Mucosa of descending colon (tissue), 3 donors: ENCODE data around the gene CCDC51. TPM values are rescaled to one million over a fixed set of nuclear protein-coding genes. Genes with fewer than 3 reads are reported as not detected.

Experiments used
- ATAC-seq: fragments of 200-7000 bp; cut with Tn5 transposase; one replicate; pipeline ENCODE4 v1.9.1; 2020; ENCODE audit warnings: mild to moderate bottlenecking, moderate library complexity
- DNase-seq, 3 donors: peaks; one replicate each; pipeline ENCODE4 v3.0.0-alpha.2; 2020
- H3K36me3 ChIP-seq: fragments of 200-600 bp; one replicate; pipeline ENCODE4 v1.8.0; 2021; ENCODE audit warnings: low read depth, mild to moderate bottlenecking
- H3K4me1 ChIP-seq: fragments of 200-600 bp; one replicate; pipeline ENCODE4 v1.8.0; 2021; ENCODE audit warnings: low read depth, mild to moderate bottlenecking
- H3K4me3 ChIP-seq: fragments of 200-600 bp; one replicate; pipeline ENCODE4 v1.8.0; 2021; ENCODE audit warnings: mild to moderate bottlenecking
- H3K9me3 ChIP-seq: fragments of 200-600 bp; one replicate; pipeline ENCODE4 v1.8.0; 2021; ENCODE audit warnings: mild to moderate bottlenecking
- CTCF ChIP-seq: fragments of 200-600 bp; IDR thresholded peaks from one replicate; pipeline ENCODE4 v1.8.0; 2022; ENCODE audit warnings: antibody characterized with exemption, mild to moderate bottlenecking
- intact Hi-C, 2 donors: fragments of 100-400 bp; cut with DNase I in 1 of 2; cut with micrococcal nuclease in 1 of 2; formaldehyde crosslinking; loops; one replicate each; pipeline versions ENCODE4 v1.11.0 to v1.11.1; 2022; cut with DNase I, micrococcal nuclease
- total RNA-seq, 3 donors: library from RNA; stranded (reverse); fragmentation: NEBNext Ultra II Directional in 2 of 3; extraction: Animal tissue kit (Norgen Biotek cat#: 25700) in 2 of 3; gene quantifications; one replicate each; pipeline versions ENCODE4 v1.2.1 to v1.2.4, GENCODE V29; 2021 to 2023
- donor health status: DM: no; HTN: no; CAD: no; lungs with moderate emphysema.
- donor health status: DM: no; HTN: no; CAD: no.
- donor health status: DM: no; HTN: yes; CAD: no.

Gene CCDC51
- total RNA-seq, 3 donors from 2014 or later: 13.0 to 15.3 (median 14.8) TPM

GRCh38 chr3:48451270-48451669 is 11.4 kb upstream of the CCDC51 start:
- intact Hi-C loops: no loop called here
- no peak for TF ChIP-seq CTCF
- H3K9me3 ChIP-seq: no peaks in the 10 kb centered on the region
- DNase-seq: no peak
- ATAC-seq: no peak
- no peak overlapping the region for H3K4me3 ChIP-seq
- peaks cover 10% of the 10 kb centered on the region for H3K4me1 ChIP-seq
- no peaks in the 10 kb centered on the region for H3K36me3 ChIP-seq

- H3K36me3 ChIP-seq: no peaks in the 10 kb centered on the region
- peak; percentile 92 to 94 (median 94) for DNase-seq
- intact Hi-C loops: no loop called here
Observed at GRCh38 chr3:48446425-48447193, 6.7 kb upstream of the CCDC51 start, which contains the start of gene ATRIP. Gene ATRIP, plus strand, starts transcription at chr3:48446737. Its CDS starts 109 bp downstream, at chr3:48446846.

GRCh38 chr3:48446043-48446424 is 6.1 kb upstream of the CCDC51 start:
- H3K4me3 ChIP-seq: peak overlapping the region; percentile 70
- no peak for TF ChIP-seq CTCF
- no peak for DNase-seq
- peaks cover 20% of the 10 kb centered on the region for H3K4me1 ChIP-seq
- intact Hi-C loops: no loop called here
- no peaks in the 10 kb centered on the region for H3K9me3 ChIP-seq
- peak; percentile 15 for ATAC-seq
- no peaks in the 10 kb centered on the region for H3K36me3 ChIP-seq

More at GRCh38 chr3:48446425-48447193, 6.7 kb upstream of the CCDC51 start, which contains the start of gene ATRIP:
- H3K9me3 ChIP-seq: no peaks in the 10 kb centered on the region
- no peak for TF ChIP-seq CTCF
- H3K4me3 ChIP-seq: peak within 1 kb of the TSS; percentile 70
- ATAC-seq: peak; percentile 100
- peaks cover 16% of the 10 kb centered on the region for H3K4me1 ChIP-seq

- Histone ChIP-seq H3K4me3 (no peak overlapping the region), H3K4me1 (peaks cover 22% of the 10 kb centered on the region)
- no peak for ATAC-seq
Observed at GRCh38 chr3:48445277-48445882, 5.5 kb upstream of the CCDC51 start.

GRCh38 chr3:48441940-48442339 is 2.0 kb upstream of the CCDC51 start:
- Histone ChIP-seq H3K4me3 (no peak overlapping the region), H3K9me3 (no peaks in the 10 kb centered on the region), H3K36me3 (no peaks in the 10 kb centered on the region), H3K4me1 (peaks cover 24% of the 10 kb centered on the region)
- intact Hi-C loops: no loop called here
- no peak for DNase-seq
- ATAC-seq: no peak
- no peak for TF ChIP-seq CTCF

More at GRCh38 chr3:48445277-48445882, 5.5 kb upstream of the CCDC51 start:
- Histone ChIP-seq H3K9me3 (no peaks in the 10 kb centered on the region), H3K36me3 (no peaks in the 10 kb centered on the region)
- TF ChIP-seq CTCF: no peak
- intact Hi-C loops: no loop called here
- no peak for DNase-seq
